HG02973 (cell line): Measurements from ENCODE around the gene ZSWIM4.
"Not testable (repeated sequence)": the region's sequence is repeated elsewhere in the genome, so short reads cannot be mapped to it uniquely, and the experiment has no call there.

ENCODE experiments used
- ATAC-seq: cut with Tn5 transposase; IDR thresholded peaks from one replicate; pipeline ENCODE4 v1.9.1; 2021; ENCODE audit warnings: moderate library complexity; ENCODE audit not compliant: unreplicated experiment

Gene ZSWIM4

GRCh38 chr19:13778398-13778797 is 16.8 kb upstream of the ZSWIM4 start:
- no peak for ATAC-seq

- ATAC-seq, result no peak
Observed at GRCh38 chr19:13778847-13779246, 16.4 kb upstream of the ZSWIM4 start.

- not testable (repeated sequence) for ATAC-seq
Observed at GRCh38 chr19:13779794-13780193, 15.4 kb upstream of the ZSWIM4 start.

GRCh38 chr19:13781547-13781946 is 13.7 kb upstream of the ZSWIM4 start:
- ATAC-seq, result no peak

- ATAC-seq, result no peak
Observed at GRCh38 chr19:13782537-13782936, 12.7 kb upstream of the ZSWIM4 start.

- no peak for ATAC-seq
Observed at GRCh38 chr19:13783565-13784500, 11.4 kb upstream of the ZSWIM4 start.

- ATAC-seq, result no peak
Observed at GRCh38 chr19:13784731-13785452, 10.4 kb upstream of the ZSWIM4 start.

- ATAC-seq, result no peak
Observed at GRCh38 chr19:13788991-13789390, 6.3 kb upstream of the ZSWIM4 start.

- no peak for ATAC-seq
Observed at GRCh38 chr19:13790354-13790753, 4.9 kb upstream of the ZSWIM4 start.

GRCh38 chr19:13793317-13793716 is 1.9 kb upstream of the ZSWIM4 start:
- not testable (repeated sequence) for ATAC-seq

GRCh38 chr19:13794398-13794756 is 866 bp upstream of the ZSWIM4 start:
- no peak for ATAC-seq

GRCh38 chr19:13795595-13796300 is 505 bp downstream of the ZSWIM4 start:
- ATAC-seq, result peak; percentile 31

GRCh38 chr19:13796301-13797057 is 1.2 kb downstream of the ZSWIM4 start:
- ATAC-seq, result no peak

- ATAC-seq, result no peak
Observed at GRCh38 chr19:13797058-13797440, 1.8 kb downstream of the ZSWIM4 start.

GRCh38 chr19:13797870-13798269 is 2.6 kb downstream of the ZSWIM4 start:
- no peak for ATAC-seq

GRCh38 chr19:13799669-13800068 is 4.4 kb downstream of the ZSWIM4 start:
- ATAC-seq, result no peak

- ATAC-seq, result no peak
Observed at GRCh38 chr19:13803038-13803437, 7.8 kb downstream of the ZSWIM4 start.

- no peak for ATAC-seq
Observed at GRCh38 chr19:13804830-13805683, 9.8 kb downstream of the ZSWIM4 start.

GRCh38 chr19:13806728-13807127 is 11.5 kb downstream of the ZSWIM4 start:
- no peak for ATAC-seq
